ENCODE results near the gene CCDC112. TPM values are rescaled to one million over a fixed set of nuclear protein-coding genes. Genes with fewer than 3 reads are reported as not detected.

The CCDC112 gene
- total and polyA plus RNA-seq, 2 donors (not counting 3 experiments of a cell fraction or from before 2014, with no cell fraction given), result 2.4 to 9.6 TPM

GRCh38 chr5:115265220-115265619 lies 31.2 kb downstream of the CCDC112 start:
- Histone ChIP-seq H3K36me3 (ENCODE audit: control insufficient read depth in 2 of 2, extremely low read depth in 1 of 2, insufficient read depth in 2 of 2, low read length in 2 of 2) (peaks cover 2 to 5% of the 10 kb centered on the region in 2 experiments), H3K27ac (ENCODE audit: insufficient read depth, low read depth, low read length) (no peak overlapping the region), H4K20me1 (replicated peaks; ENCODE audit: control insufficient read depth, extremely low read depth, insufficient read depth, low read length) (no peaks in the 10 kb centered on the region), H2AFZ (ENCODE audit: low read depth, low read length) (no peak overlapping the region), H3K79me2 (ENCODE audit: control insufficient read depth, insufficient read depth, low read length) (peaks cover 23% of the 10 kb centered on the region), H3K9me1 (replicated peaks; ENCODE audit: control insufficient read depth, extremely low read depth, insufficient read depth, low read length) (no peaks in the 10 kb centered on the region), H3K4me1 (ENCODE audit: control insufficient read depth, extremely low read depth, insufficient read depth, low read length) (peaks cover 15% of the 10 kb centered on the region), H3K4me3 (replicated peaks in 1 of 3; ENCODE audit: insufficient read depth in 1 of 3, low read depth in 1 of 3, low read length in 3 of 3) (no peak overlapping the region), H3K9me3 (replicated peaks; ENCODE audit: control insufficient read depth, insufficient read depth, low read length) (no peaks in the 10 kb centered on the region), H3K9ac (replicated peaks; ENCODE audit: extremely low read depth, insufficient read depth, low read length) (no peak overlapping the region), H3K4me2 (ENCODE audit: insufficient read depth, low read length) (no peak overlapping the region), H3K27me3 (ENCODE audit: control insufficient read depth in 2 of 2, insufficient read depth in 2 of 2, low read length in 2 of 2) (no peaks in the 10 kb centered on the region)
- FAIRE-seq (no peak), DNase-seq (ENCODE audit: low read depth, low spot score) (no peak)
- no peak for TF ChIP-seq FOS (IDR thresholded peaks at IDR 0.05; ENCODE audit: borderline replicate concordance, insufficient read depth, low read length)
- no peak for TF ChIP-seq POLR2AphosphoS5 (IDR thresholded peaks at IDR 0.05; ENCODE audit: insufficient read depth, low read depth, low read length)
- no peak for TF ChIP-seq CTCF (IDR thresholded peaks at IDR 0.05; ENCODE audit: extremely low read depth in 1 of 2, insufficient read depth in 1 of 2, low read depth in 1 of 2, low read length in 2 of 2)
- TF ChIP-seq GATA2 (IDR thresholded peaks at IDR 0.05; ENCODE audit: insufficient read depth, insufficient read length, low read depth, low read length), result no peak
- no peak for TF ChIP-seq MAX (IDR thresholded peaks at IDR 0.05; ENCODE audit: insufficient read depth, insufficient read length)
- TF ChIP-seq JUN (IDR thresholded peaks at IDR 0.05; ENCODE audit: borderline replicate concordance, insufficient read depth, insufficient read length, low read depth), result no peak
- no peak for TF ChIP-seq POLR2A (IDR thresholded peaks at IDR 0.05; ENCODE audit: low read depth, low read length)
- TF ChIP-seq MYC (IDR thresholded peaks at IDR 0.05; ENCODE audit: low read depth, low read length), result no peak
- no peak for TF ChIP-seq EZH2 (IDR thresholded peaks at IDR 0.05; ENCODE audit: borderline replicate concordance, low read depth, low read length, severe bottlenecking)
- POLR2A ChIA-PET, result no interaction called here
- BruUV-seq (replicated peaks), result no TSS peak
- dilution Hi-C loops (cut with MboI; ENCODE audit: extremely low pct_ligation_motif_present, low sequenced_read_pairs) (no loop called here), intact Hi-C loops (cut with micrococcal nuclease) (no loop called here)
- CTCF ChIA-PET, result interaction anchor here (0.8 to 1.3 kb wide), 2 partner anchors 44 to 167 kb away, joined by 3 read pairs; no protein-coding TSS in a partner anchor

All from endothelial cell of umbilical vein (primary cell).